Brain microvascular endothelial cell (primary cell): ENCODE data around the gene S100A11.

Source experiments
- DNase-seq: peaks from one replicate; pipeline ENCODE4 v3.0.0-alpha.2; 2020
- H3K27ac ChIP-seq: fragments of 250-450 bp; sonication (Bioruptor Pico); 2 replicates; pipeline ENCODE4 v1.5.1; 2020; ENCODE audit warnings: mild to moderate bottlenecking, moderate library complexity
- H3K27me3 ChIP-seq: fragments of 250-450 bp; sonication (Bioruptor Pico); replicated peaks from 2 replicates; pipeline ENCODE4 v1.5.1; 2020; ENCODE audit warnings: mild to moderate bottlenecking
- H3K36me3 ChIP-seq: fragments of 250-450 bp; sonication (Bioruptor Pico); replicated peaks from 2 replicates; pipeline ENCODE4 v1.5.1; 2020; ENCODE audit warnings: mild to moderate bottlenecking
- H3K4me3 ChIP-seq: 2 replicates; pipeline ENCODE4 v1.5.1; 2011; ENCODE audit warnings: low read depth, mild to moderate bottlenecking, control low read depth, low read length, moderate library complexity
- CTCF ChIP-seq: IDR thresholded peaks from 2 replicates; pipeline ENCODE4 v1.5.1; 2011; ENCODE audit warnings: low read depth, mild to moderate bottlenecking, moderate library complexity, low read length, control low read depth, inconsistent platforms; ENCODE audit errors: missing control alignments
- in situ Hi-C: cut with HindIII; loops from 2 replicates; pipeline ENCODE4 v1.10.0; 2017; ENCODE audit warnings: low sequenced_read_pairs, low pct_ligation_motif_present

Gene S100A11

DNA sequence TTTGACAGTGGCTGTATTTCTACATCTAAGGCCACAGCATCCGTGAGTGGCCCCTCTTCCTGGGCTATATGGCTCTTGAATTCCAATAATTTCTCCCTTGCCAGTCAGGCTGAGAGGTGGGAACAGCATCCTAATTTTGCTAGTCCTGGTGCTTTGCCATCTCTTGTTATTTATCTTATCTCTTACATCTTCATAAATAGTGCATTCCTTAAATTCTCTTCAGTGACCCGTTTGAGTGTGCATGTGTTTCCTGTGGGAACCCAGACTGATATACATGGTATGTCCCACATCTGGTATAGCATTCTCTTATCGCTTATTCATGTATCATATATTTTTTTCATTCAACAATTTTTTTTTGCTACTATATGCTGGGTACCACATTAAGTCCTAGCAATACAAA lies 9.9 kb downstream of the S100A11 start:
- H3K36me3 ChIP-seq: peaks cover 13% of the 10 kb centered on the region
- TF ChIP-seq CTCF: no peak
- DNase-seq: peak; percentile 71
- no peaks in the 10 kb centered on the region for H3K27me3 ChIP-seq
- no peak overlapping the region for H3K27ac ChIP-seq
- in situ Hi-C loops: no loop called here
- H3K4me3 ChIP-seq: no peak overlapping the region

DNA sequence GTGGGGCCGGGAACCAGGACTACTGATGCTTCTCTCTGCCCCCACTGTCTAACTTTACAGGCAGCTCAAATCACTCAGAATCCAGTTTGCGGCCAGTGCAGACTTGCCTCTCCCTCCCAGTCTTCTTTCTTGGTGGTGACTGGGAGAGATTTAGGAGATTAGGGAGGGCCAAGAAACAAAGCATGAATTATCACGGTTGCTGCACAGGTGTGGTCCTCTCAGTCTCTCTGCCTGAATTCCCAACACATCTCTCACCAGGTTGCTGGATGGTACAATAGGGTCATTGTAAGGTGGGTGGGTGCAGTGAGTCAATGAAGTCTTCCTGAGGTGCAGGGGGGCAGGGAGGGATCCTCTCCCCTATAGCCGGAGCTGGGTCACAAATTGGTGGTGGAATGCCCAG lies 12.6 kb downstream of the S100A11 start:
- Histone ChIP-seq H3K4me3 (no peak overlapping the region), H3K27ac (no peak overlapping the region), H3K36me3 (no peaks in the 10 kb centered on the region), H3K27me3 (no peaks in the 10 kb centered on the region)
- TF ChIP-seq CTCF: no peak
- no peak for DNase-seq
- in situ Hi-C loops: no loop called here

DNA sequence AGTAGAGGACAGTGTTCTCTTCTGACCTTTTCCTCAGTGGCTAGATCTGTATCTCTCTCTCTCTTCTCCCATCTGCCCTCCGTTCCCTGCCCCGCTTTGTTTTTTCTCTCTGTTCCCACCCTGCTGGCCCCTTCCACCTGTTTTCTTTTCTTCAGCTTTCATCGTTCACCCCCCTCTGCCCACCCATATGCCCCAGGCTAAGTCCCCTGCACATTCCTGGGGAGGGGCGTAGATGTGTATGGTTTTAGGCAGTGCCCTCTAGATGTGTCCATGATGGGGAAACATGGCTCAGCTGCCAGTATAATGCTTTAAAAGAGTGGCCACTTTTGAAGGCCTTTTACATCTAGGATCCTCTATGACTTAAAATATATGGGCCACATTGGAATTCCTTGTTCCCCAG lies 13.6 kb downstream of the S100A11 start:
- no peak for DNase-seq
- in situ Hi-C loops: no loop called here
- TF ChIP-seq CTCF: no peak
- no peaks in the 10 kb centered on the region for H3K27me3 ChIP-seq
- H3K4me3 ChIP-seq: no peak overlapping the region
- no peak overlapping the region for H3K27ac ChIP-seq
- H3K36me3 ChIP-seq: no peaks in the 10 kb centered on the region

DNA sequence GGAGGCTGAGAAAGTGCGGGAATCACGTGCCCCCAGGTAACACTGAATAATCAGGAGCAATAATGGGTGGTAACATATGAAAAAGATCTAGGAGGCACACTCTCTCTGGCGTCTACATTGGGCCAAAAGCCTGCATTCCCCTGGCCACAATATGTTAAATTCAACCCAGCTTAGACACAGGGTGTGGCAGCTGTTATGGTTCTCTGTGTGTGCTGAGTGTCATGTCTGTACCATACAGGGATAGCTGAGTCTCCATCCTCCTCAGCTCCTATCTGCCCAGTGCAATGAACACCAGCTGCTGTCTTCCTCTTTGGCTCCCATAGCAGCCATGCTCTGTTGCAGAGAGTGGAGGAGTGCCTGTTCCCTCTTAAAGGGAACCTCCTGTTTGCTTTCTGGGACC lies 14.3 kb downstream of the S100A11 start:
- in situ Hi-C loops: no loop called here
- Histone ChIP-seq H3K27me3 (no peaks in the 10 kb centered on the region), H3K4me3 (no peak overlapping the region), H3K36me3 (no peaks in the 10 kb centered on the region), H3K27ac (no peak overlapping the region)
- no peak for DNase-seq
- no peak for TF ChIP-seq CTCF

DNA sequence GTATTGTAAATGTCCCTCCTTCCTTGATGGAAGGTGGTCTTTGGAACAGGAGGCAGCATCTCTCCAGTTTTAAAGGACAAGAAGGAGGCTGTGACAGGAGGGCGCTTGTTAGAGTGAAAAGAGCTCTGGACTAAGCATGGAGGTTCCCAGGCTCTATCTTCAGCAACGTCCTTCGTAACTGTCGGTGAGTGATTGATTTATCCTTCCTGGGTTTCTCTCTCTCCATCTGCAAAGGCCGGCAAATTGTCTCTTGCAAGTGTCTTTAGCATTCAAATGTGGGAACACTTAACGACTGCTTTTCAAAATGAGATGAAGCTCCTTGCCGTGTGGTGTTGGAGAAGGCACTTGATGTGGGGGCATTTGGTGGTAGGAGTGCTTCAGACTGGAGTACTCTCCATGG lies 15.2 kb downstream of the S100A11 start:
- in situ Hi-C loops: no loop called here
- TF ChIP-seq CTCF: no peak
- no peaks in the 10 kb centered on the region for H3K27me3 ChIP-seq
- no peaks in the 10 kb centered on the region for H3K36me3 ChIP-seq
- no peak for DNase-seq
- no peak overlapping the region for H3K4me3 ChIP-seq
- H3K27ac ChIP-seq: no peak overlapping the region

DNA sequence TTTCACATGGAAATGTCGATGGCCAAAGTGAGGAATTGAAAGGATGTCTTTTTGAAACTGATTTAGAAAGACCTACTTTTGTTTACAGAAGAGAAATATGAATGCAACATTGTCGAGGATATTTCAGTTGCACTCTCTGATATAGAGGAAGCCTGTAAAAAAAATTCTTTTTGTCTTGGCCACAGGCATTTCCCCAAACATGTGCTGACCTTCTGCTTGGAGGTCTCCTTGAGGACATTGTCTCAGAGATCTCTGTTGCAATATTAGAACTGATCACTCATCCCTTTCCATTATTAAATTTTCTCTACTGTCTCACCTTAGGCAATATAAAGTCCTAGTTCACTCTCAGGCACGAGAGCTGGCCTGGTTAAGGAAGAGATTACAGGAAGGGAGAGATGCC lies 16.0 kb downstream of the S100A11 start:
- Histone ChIP-seq H3K27ac (no peak overlapping the region), H3K36me3 (no peaks in the 10 kb centered on the region)
- in situ Hi-C loops: no loop called here

More for the DNA sequence above, 16.0 kb downstream of the S100A11 start:
- H3K27me3 ChIP-seq: no peaks in the 10 kb centered on the region
- DNase-seq: no peak
- TF ChIP-seq CTCF: no peak
- no peak overlapping the region for H3K4me3 ChIP-seq
